ENCODE data around the gene HOMER2. TPM values are rescaled to one million over a fixed set of nuclear protein-coding genes. Genes with fewer than 3 reads are reported as not detected.

Gene HOMER2
- total and polyA plus RNA-seq, 2 of the 4 experiments (the other 2 are of a cell fraction): 0.54 to 0.79 TPM

DNA sequence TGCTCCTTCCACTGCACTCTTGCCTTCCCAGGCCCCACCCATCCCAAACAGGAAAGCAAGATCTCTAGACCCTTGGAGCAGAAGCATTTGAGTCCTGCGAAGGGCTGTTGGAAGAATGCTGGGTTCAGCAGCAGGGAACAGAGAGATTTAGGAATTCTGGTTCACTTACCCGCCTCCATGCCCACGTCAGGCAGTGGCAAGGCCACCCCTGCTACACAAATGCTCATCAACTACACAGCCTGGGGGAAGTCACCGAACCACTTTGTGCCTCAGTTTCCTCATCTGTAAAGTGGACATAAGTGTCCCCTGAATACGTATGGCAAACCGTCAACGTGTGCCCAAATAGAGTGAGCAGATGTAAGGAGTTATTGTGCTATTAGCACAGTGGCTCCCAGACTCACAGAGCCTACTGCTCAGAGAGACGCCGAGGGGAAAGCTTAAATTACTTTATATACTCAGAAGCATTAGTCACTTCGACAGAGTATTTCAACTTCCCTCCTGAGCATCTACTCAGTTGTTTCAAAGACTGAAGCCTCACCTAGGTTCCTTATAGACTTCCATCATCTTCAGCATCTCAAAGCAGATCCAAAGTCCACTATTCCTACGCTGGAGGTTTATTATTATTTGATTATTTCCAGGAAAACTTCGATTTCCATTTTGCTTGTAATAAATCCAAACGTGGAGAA lies 905 bp downstream of the HOMER2 start:
- DNase-seq (no peak), ATAC-seq (ENCODE audit: low read depth) (no peak)
- H2AK5ac ChIP-seq (ENCODE audit: low read depth, low read length): no peak overlapping the region
- TF ChIP-seq FOS (IDR thresholded peaks at IDR 0.05; ENCODE audit: low read depth, low read length) (no peak), NFE2L2 (IDR thresholded peaks at IDR 0.05; ENCODE audit: low read depth, low read length) (no peak), MXI1 (IDR thresholded peaks at IDR 0.05; ENCODE audit: borderline replicate concordance, low read depth, low read length) (no peak)
- TF ChIP-seq, protein P1, sequence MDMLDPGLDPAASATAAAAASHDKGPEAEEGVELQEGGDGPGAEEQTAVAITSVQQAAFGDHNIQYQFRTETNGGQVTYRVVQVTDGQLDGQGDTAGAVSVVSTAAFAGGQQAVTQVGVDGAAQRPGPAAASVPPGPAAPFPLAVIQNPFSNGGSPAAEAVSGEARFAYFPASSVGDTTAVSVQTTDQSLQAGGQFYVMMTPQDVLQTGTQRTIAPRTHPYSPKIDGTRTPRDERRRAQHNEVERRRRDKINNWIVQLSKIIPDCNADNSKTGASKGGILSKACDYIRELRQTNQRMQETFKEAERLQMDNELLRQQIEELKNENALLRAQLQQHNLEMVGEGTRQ (IDR thresholded peaks at IDR 0.05; ENCODE audit: low read depth, low read length): no peak
- TF ChIP-seq, protein P2, sequence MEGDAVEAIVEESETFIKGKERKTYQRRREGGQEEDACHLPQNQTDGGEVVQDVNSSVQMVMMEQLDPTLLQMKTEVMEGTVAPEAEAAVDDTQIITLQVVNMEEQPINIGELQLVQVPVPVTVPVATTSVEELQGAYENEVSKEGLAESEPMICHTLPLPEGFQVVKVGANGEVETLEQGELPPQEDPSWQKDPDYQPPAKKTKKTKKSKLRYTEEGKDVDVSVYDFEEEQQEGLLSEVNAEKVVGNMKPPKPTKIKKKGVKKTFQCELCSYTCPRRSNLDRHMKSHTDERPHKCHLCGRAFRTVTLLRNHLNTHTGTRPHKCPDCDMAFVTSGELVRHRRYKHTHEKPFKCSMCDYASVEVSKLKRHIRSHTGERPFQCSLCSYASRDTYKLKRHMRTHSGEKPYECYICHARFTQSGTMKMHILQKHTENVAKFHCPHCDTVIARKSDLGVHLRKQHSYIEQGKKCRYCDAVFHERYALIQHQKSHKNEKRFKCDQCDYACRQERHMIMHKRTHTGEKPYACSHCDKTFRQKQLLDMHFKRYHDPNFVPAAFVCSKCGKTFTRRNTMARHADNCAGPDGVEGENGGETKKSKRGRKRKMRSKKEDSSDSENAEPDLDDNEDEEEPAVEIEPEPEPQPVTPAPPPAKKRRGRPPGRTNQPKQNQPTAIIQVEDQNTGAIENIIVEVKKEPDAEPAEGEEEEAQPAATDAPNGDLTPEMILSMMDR (conservative IDR thresholded peaks at IDR 0.05; ENCODE audit: low read depth, low read length): no peak
- dilution Hi-C loops (cut with HindIII; ENCODE audit: low sequenced_read_pairs, unreplicated experiment) (no loop called here), in situ Hi-C loops (cut with MboI; ENCODE audit: low sequenced_read_pairs) (no loop called here), intact Hi-C loops (cut with micrococcal nuclease) (loop anchor here (10.0 kb wide), 1 partner anchor 97 kb away; no protein-coding TSS in a partner anchor)
- 100% methylated on average over 1 of the region's 13 CpGs; no CpG with 5 or more reads in 1 of the 2 experiments for WGBS, 2 experiments (ENCODE audit: extremely low coverage in 2 of 2, insufficient read length in 1 of 2)
- no peaks in the 10 kb centered on the region for H4K20me1 ChIP-seq (ENCODE audit: insufficient read depth, low read length)
- no peak overlapping the region for H2BK20ac ChIP-seq (ENCODE audit: low read depth, low read length)
- H4K8ac ChIP-seq (ENCODE audit: low read depth in 2 of 2, low read length in 2 of 2): no peak overlapping the region
- no peaks in the 10 kb centered on the region for H3K79me1 ChIP-seq (ENCODE audit: low read depth in 1 of 2, low read length in 2 of 2)
- no TSS peak for BruUV-seq (replicated peaks)
- H3K4me2 ChIP-seq (ENCODE audit: low read depth, low read length): no peak overlapping the region
- POLR2A ChIA-PET (ENCODE audit: unreplicated experiment): no interaction called here
- H3K27me3 ChIP-seq (ENCODE audit: control insufficient read depth, insufficient read depth, low read length): peaks cover 24% of the 10 kb centered on the region
- H2BK15ac ChIP-seq (ENCODE audit: low read depth, low read length): no peak overlapping the region
- no peak overlapping the region for H3K4me3 ChIP-seq (ENCODE audit: insufficient read depth, low read depth, low read length)
- no peak overlapping the region for H3K4ac ChIP-seq (ENCODE audit: low read depth, low read length)
- no peak overlapping the region for H3K56ac ChIP-seq (ENCODE audit: extremely low read depth, insufficient read depth, low read length)
- no peak overlapping the region for H2AFZ ChIP-seq (replicated peaks; ENCODE audit: low read length, poor library complexity)
- H3K14ac ChIP-seq (replicated peaks; ENCODE audit: low read depth, low read length): no peak overlapping the region
- H3K36me3 ChIP-seq (ENCODE audit: control insufficient read depth, insufficient read depth, low read length): no peaks in the 10 kb centered on the region
- no peak overlapping the region for H3K27ac ChIP-seq (ENCODE audit: insufficient read depth, low read length)
- CTCF ChIA-PET: no interaction called here
- no peak overlapping the region for H3K23ac ChIP-seq (ENCODE audit: low read depth, low read length)
- no peak overlapping the region for H2BK5ac ChIP-seq (ENCODE audit: low read depth, low read length, poor library complexity, severe bottlenecking)
- no peaks in the 10 kb centered on the region; the same call in 1 of the 2 replicates for H3K9me1 ChIP-seq (ENCODE audit: insufficient read depth, low read length)
- no peaks in the 10 kb centered on the region for H3K4me1 ChIP-seq (ENCODE audit: control insufficient read depth, insufficient read depth, low read length)
- H2AK9ac ChIP-seq (replicated peaks; ENCODE audit: low read depth, low read length, poor library complexity): no peak overlapping the region
- no peak overlapping the region for H3K18ac ChIP-seq (ENCODE audit: low read depth, low read length)
- no peaks in the 10 kb centered on the region for H3K9me3 ChIP-seq (ENCODE audit: control insufficient read depth, insufficient read depth, low read length)
- no peak overlapping the region for H3K9ac ChIP-seq (ENCODE audit: low read depth, low read length)
- no peak overlapping the region for H4K5ac ChIP-seq (ENCODE audit: low read depth, low read length)
- no peak overlapping the region for H4K91ac ChIP-seq (ENCODE audit: insufficient read depth, low read depth, low read length)
- H2BK120ac ChIP-seq (ENCODE audit: low read depth, low read length): no peak overlapping the region
